Duodenal mucosa (tissue), 2 donors: ENCODE results near the gene PDIA5.

Experiments
- H3K27ac ChIP-seq: one replicate; pipeline ENCODE4 v1.7.0; 2013; ENCODE audit warnings: low read depth, low read length
- H3K27me3 ChIP-seq, 2 donors: one replicate each; pipeline ENCODE4 v1.7.0; 2013; ENCODE audit warnings: low read length in 2 of 2, control low read depth in 1 of 2; ENCODE audit not compliant: insufficient read depth in 2 of 2, control insufficient read depth in 1 of 2
- H3K36me3 ChIP-seq, 2 donors: one replicate each; pipeline ENCODE4 v1.7.0; 2013; ENCODE audit warnings: low read length in 2 of 2, control low read depth in 1 of 2; ENCODE audit not compliant: insufficient read depth in 2 of 2, control insufficient read depth in 1 of 2
- H3K4me1 ChIP-seq, 2 donors: one replicate each; pipeline ENCODE4 v1.7.0; 2013; ENCODE audit warnings: low read length in 2 of 2, control low read depth in 1 of 2; ENCODE audit not compliant: insufficient read depth in 2 of 2, control insufficient read depth in 1 of 2
- H3K4me3 ChIP-seq, 2 donors: one replicate each; pipeline ENCODE4 v1.7.0; 2013; ENCODE audit warnings: low read length in 2 of 2, low read depth in 1 of 2
- H3K9ac ChIP-seq, 2 donors: one replicate each; pipeline ENCODE4 v1.7.0; 2013; ENCODE audit warnings: low read length in 2 of 2, low read depth in 1 of 2
- H3K9me3 ChIP-seq, 2 donors: one replicate each; pipeline ENCODE4 v1.7.0; 2013; ENCODE audit warnings: low read length in 2 of 2, control low read depth in 1 of 2; ENCODE audit not compliant: control insufficient read depth in 1 of 2

PDIA5 gene

GRCh38 chr3:123157598-123158287 lies 90.9 kb downstream of the PDIA5 start:
- Histone ChIP-seq H3K4me3 (no peak overlapping the region), H3K36me3 (peaks cover 17 to 67% of the 10 kb centered on the region in 2 donors), H3K9ac (no peak overlapping the region), H3K9me3 (no peaks in the 10 kb centered on the region), H3K27ac (no peak overlapping the region), H3K27me3 (no peaks in the 10 kb centered on the region), H3K4me1 (no peaks in the 10 kb centered on the region)

GRCh38 chr3:123158330-123158729 lies 91.5 kb downstream of the PDIA5 start:
- Histone ChIP-seq H3K9ac (no peak overlapping the region), H3K27ac (no peak overlapping the region), H3K4me3 (no peak overlapping the region), H3K9me3 (no peaks in the 10 kb centered on the region), H3K4me1 (no peaks in the 10 kb centered on the region), H3K36me3 (peaks cover 17 to 71% of the 10 kb centered on the region in 2 donors), H3K27me3 (no peaks in the 10 kb centered on the region)

- H3K9me3 ChIP-seq = no peaks in the 10 kb centered on the region
- no peaks in the 10 kb centered on the region for H3K4me1 ChIP-seq
- H3K27ac ChIP-seq = no peak overlapping the region
- H3K9ac ChIP-seq = no peak overlapping the region
- H3K36me3 ChIP-seq = peaks cover 19 to 76% of the 10 kb centered on the region in 2 donors
- no peak overlapping the region for H3K4me3 ChIP-seq
- H3K27me3 ChIP-seq = no peaks in the 10 kb centered on the region
Measured at GRCh38 chr3:123158899-123159390, 92.1 kb downstream of the PDIA5 start.

- Histone ChIP-seq H3K9ac (no peak overlapping the region), H3K36me3 (peaks cover 26 to 79% of the 10 kb centered on the region in 2 donors), H3K9me3 (no peaks in the 10 kb centered on the region), H3K27ac (no peak overlapping the region), H3K27me3 (no peaks in the 10 kb centered on the region), H3K4me1 (no peaks in the 10 kb centered on the region), H3K4me3 (no peak overlapping the region)
Measured at GRCh38 chr3:123159926-123160635, 93.3 kb downstream of the PDIA5 start.

- Histone ChIP-seq H3K36me3 (peaks cover 28 to 72% of the 10 kb centered on the region in 2 donors), H3K27ac (no peak overlapping the region), H3K9ac (no peak overlapping the region), H3K4me3 (no peak overlapping the region), H3K4me1 (no peaks in the 10 kb centered on the region), H3K27me3 (no peaks in the 10 kb centered on the region), H3K9me3 (no peaks in the 10 kb centered on the region)
Measured at GRCh38 chr3:123161167-123161566, 94.3 kb downstream of the PDIA5 start.

- no peak overlapping the region for H3K4me3 ChIP-seq
- H3K27me3 ChIP-seq = no peaks in the 10 kb centered on the region
- no peak overlapping the region for H3K27ac ChIP-seq
- H3K9me3 ChIP-seq = no peaks in the 10 kb centered on the region
- H3K4me1 ChIP-seq = no peaks in the 10 kb centered on the region
- H3K9ac ChIP-seq = no peak overlapping the region
- peaks cover 25 to 62% of the 10 kb centered on the region in 2 donors for H3K36me3 ChIP-seq
Measured at GRCh38 chr3:123163141-123163540, 96.3 kb downstream of the PDIA5 start.

- H3K36me3 ChIP-seq = peaks cover 25 to 49% of the 10 kb centered on the region in 2 donors
- no peak overlapping the region for H3K27ac ChIP-seq
- H3K9me3 ChIP-seq = no peaks in the 10 kb centered on the region
- no peak overlapping the region for H3K4me3 ChIP-seq
- H3K9ac ChIP-seq = no peak overlapping the region
- H3K27me3 ChIP-seq = no peaks in the 10 kb centered on the region
- H3K4me1 ChIP-seq = no peaks in the 10 kb centered on the region
Measured at GRCh38 chr3:123165163-123165562, 98.3 kb downstream of the PDIA5 start.

- Histone ChIP-seq H3K4me1 (no peaks in the 10 kb centered on the region), H3K27me3 (no peaks in the 10 kb centered on the region), H3K9ac (no peak overlapping the region), H3K27ac (no peak overlapping the region), H3K4me3 (no peak overlapping the region), H3K9me3 (no peaks in the 10 kb centered on the region), H3K36me3 (peaks cover 14 to 30% of the 10 kb centered on the region in 2 donors)
Measured at GRCh38 chr3:123167686-123168085, 100.9 kb downstream of the PDIA5 start.

GRCh38 chr3:123168122-123168521 lies 101.3 kb downstream of the PDIA5 start:
- Histone ChIP-seq H3K27me3 (no peaks in the 10 kb centered on the region), H3K9ac (no peak overlapping the region), H3K4me1 (no peaks in the 10 kb centered on the region), H3K27ac (no peak overlapping the region), H3K9me3 (no peaks in the 10 kb centered on the region), H3K36me3 (peaks cover 14 to 25% of the 10 kb centered on the region in 2 donors), H3K4me3 (no peak overlapping the region)

GRCh38 chr3:123168605-123169004 lies 101.8 kb downstream of the PDIA5 start:
- Histone ChIP-seq H3K36me3 (peaks cover 10 to 21% of the 10 kb centered on the region in 2 donors), H3K27ac (no peak overlapping the region), H3K4me3 (no peak overlapping the region), H3K9me3 (no peaks in the 10 kb centered on the region), H3K27me3 (no peaks in the 10 kb centered on the region), H3K4me1 (no peaks in the 10 kb centered on the region), H3K9ac (no peak overlapping the region)
